HAP-1 (cell line): Measurements from ENCODE around the gene FAM200A.
"Not testable (repeated sequence)": the region's sequence is repeated elsewhere in the genome, so short reads cannot be mapped to it uniquely, and the experiment has no call there.

Experiments used
- DNase-seq, 2 experiments: peaks; one replicate each; pipeline ENCODE4 v3.0.0-alpha.2; 2016 to 2020; ENCODE audit warnings: low spot score in 2 of 2
- H3K27me3 ChIP-seq: fragments of 250-450 bp; sonication (Bioruptor Pico); 2 replicates; pipeline ENCODE4 v1.5.1; 2020; ENCODE audit warnings: low read depth, mild to moderate bottlenecking, moderate library complexity
- H3K36me3 ChIP-seq: fragments of 250-450 bp; sonication (Bioruptor Pico); replicated peaks from 2 replicates; pipeline ENCODE4 v1.5.1; 2020; ENCODE audit warnings: mild to moderate bottlenecking
- H3K4me1 ChIP-seq: fragments of 250-450 bp; sonication (Bioruptor Pico); 2 replicates; pipeline ENCODE4 v1.5.1; 2020; ENCODE audit warnings: mild to moderate bottlenecking
- H3K4me3 ChIP-seq: fragments of 250-450 bp; sonication (Bioruptor Pico); 2 replicates; pipeline ENCODE4 v1.5.1; 2020; ENCODE audit warnings: mild to moderate bottlenecking, moderate library complexity
- H3K9me3 ChIP-seq: fragments of 250-450 bp; sonication (Bioruptor Pico); 2 replicates; pipeline ENCODE4 v1.5.1; 2020; ENCODE audit warnings: mild to moderate bottlenecking, moderate library complexity
- in situ Hi-C: fragments of 300-500 bp; cut with MboI; formaldehyde crosslinking; loops from 3 replicates; pipeline ENCODE4 v1.14.3; 2020; ENCODE audit warnings: low sequenced_read_pairs, inconsistent platforms, mixed read lengths

The FAM200A gene

DNA sequence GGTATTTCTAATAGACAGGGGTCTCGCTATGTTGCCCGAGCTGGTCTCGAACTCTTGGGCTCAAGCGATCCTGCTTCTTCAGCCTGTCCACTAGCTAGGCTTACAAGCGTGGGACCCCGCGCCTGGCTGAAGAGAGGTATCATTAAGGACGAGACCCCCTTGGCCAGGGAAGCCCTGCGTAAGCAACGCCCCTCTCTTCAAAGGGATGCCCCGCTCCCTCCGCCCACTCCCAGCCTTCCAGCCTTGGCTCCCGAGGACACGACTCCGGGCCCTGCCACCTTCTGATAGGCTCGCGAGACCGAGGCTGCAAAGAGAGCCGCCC, 47.7 kb downstream of the FAM200A start:
- H3K4me1 ChIP-seq = peaks cover 12% of the 10 kb centered on the region; the same call in 1 of the 2 replicates
- H3K27me3 ChIP-seq = no peaks in the 10 kb centered on the region
- H3K36me3 ChIP-seq = no peaks in the 10 kb centered on the region; the same call in 1 of the 2 replicates
- H3K9me3 ChIP-seq = no peaks in the 10 kb centered on the region
- H3K4me3 ChIP-seq = peak overlapping the region; percentile 84
- in situ Hi-C loops = no loop called here
- DNase-seq = peak; percentile 97 to 99

DNA sequence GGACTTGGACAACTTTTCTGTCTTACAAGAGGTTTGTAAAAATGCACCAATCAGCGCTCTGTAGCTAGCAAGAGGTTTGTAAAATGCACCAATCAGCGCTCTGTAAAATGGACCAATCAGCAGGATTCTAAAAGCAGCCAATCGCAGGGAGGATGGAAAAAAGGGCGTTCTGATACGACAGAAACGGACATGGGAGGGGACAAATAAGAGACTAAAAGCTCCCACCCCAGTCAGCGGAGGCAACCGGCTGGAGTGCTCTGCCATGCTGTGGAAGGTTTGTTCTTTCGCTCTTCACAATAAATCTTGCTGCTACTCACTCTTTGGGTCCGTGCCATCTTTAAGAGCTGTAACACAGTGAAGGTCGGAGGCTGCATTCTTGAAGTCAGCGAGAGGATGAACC, 50.7 kb downstream of the FAM200A start:
- H3K9me3 ChIP-seq, H3K27me3 ChIP-seq, H3K4me3 ChIP-seq, H3K36me3 ChIP-seq, in situ Hi-C loops: not testable (repeated sequence)
- peak in 1 of 2 experiments; percentile 18 for DNase-seq
- peaks cover 15% of the 10 kb centered on the region for H3K4me1 ChIP-seq

DNA sequence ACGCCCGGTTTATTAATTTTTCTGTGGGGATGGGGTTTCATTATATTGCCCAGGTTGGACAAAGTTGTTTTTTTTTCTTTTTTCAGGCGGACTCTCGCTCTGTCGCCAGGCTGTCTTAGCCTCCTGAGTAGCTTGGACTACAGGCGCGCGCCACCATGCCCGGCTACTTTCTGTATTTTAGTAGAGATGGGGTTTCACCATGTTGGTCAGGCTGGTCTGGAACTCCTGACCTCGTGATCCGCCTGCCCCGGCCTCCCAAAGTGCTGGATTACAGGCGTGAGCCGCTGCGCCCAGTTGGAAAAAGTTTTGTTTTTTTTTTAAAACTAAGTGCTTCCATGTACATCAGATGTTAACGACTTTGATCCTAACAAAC, 51.3 kb downstream of the FAM200A start:
- Histone ChIP-seq H3K27me3 (no peaks in the 10 kb centered on the region), H3K36me3 (peaks cover 10% of the 10 kb centered on the region), H3K4me3 (peak overlapping the region; percentile 93), H3K9me3 (no peaks in the 10 kb centered on the region), H3K4me1 (peaks cover 13% of the 10 kb centered on the region; the same call in 1 of the 2 replicates)
- no peak for DNase-seq
- in situ Hi-C loops = no loop called here

DNA sequence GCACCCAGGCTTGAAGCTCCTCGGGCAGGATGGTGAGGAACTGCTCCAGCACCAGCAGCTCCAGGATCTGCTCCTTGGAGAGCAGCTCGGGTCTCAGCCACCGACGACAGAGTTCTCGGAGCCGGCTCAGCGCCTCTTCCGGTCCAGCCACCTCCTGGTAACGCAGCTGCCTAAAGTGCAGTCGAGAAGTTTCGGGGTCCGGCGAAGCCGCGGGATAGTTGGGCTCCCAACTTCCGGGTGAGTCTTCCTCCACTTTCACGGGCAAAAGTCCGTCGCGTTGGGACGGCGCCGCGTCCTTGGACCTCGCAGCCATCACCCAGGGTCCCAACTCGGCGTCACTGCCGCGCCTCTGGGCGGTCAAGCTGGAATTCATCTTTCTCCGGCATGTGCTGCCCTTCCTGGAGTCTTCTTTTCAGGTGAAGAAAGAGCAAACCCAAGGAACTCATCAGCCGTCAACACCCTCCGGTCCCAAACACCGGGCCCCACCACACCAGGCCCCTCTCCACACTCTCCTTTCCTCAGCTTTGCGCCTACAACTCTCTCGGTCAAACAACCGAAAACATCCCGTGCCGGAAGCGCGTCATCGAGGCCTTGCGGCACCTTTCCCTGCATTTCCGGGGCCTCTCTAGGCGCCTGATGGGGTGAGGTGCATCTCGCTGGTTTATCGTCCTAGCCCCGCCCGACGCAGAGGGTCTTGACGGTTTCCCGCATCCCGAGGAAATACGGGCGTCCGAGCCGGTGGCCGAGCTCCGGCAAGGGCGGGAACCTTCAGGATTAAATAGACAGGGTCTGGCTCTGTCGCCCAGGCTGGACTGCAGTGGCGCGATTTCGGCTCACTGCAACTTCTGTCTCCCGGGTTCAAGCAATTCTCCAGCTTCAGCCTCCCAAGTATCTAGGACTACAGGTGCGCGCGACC, 51.9 kb downstream of the FAM200A start, which contains the start of gene ZNF394:
Gene ZNF394, minus strand, starts transcription at position 561 of the 916 bp plus-strand sequence. Its CDS starts 188 bp downstream, at position 373.
- Histone ChIP-seq H3K27me3 (no peaks in the 10 kb centered on the region), H3K4me3 (peak within 1 kb of the TSS; percentile 93), H3K36me3 (peaks cover 17% of the 10 kb centered on the region), H3K9me3 (peaks cover 1% of the 10 kb centered on the region), H3K4me1 (peaks cover 13% of the 10 kb centered on the region; the same call in 1 of the 2 replicates)
- in situ Hi-C loops = no loop called here
- DNase-seq = peak; percentile 89 to 94

DNA sequence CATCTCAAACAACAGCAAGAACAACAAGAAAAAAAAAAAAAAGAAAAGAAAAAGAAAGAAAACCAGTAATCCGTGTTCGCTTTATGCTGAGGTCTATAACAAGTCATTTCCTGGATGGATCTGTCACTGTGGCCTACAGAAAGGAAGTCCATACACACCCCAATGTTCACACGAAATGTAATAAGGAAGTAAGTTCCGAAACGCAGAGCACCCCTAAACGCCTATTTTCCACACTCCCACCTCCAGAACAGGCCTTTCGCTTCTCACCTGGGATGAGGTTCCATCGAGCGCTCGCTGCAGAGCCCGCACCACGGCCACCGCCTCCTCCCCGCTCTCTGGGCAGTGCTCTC, 52.6 kb downstream of the FAM200A start:
- H3K36me3 ChIP-seq = peaks cover 23% of the 10 kb centered on the region
- in situ Hi-C loops = no loop called here
- H3K4me3 ChIP-seq = peak overlapping the region; percentile 93
- H3K27me3 ChIP-seq = no peaks in the 10 kb centered on the region
- H3K9me3 ChIP-seq = peaks cover 8% of the 10 kb centered on the region
- DNase-seq = no peak
- peaks cover 13% of the 10 kb centered on the region; the same call in 1 of the 2 replicates for H3K4me1 ChIP-seq

DNA sequence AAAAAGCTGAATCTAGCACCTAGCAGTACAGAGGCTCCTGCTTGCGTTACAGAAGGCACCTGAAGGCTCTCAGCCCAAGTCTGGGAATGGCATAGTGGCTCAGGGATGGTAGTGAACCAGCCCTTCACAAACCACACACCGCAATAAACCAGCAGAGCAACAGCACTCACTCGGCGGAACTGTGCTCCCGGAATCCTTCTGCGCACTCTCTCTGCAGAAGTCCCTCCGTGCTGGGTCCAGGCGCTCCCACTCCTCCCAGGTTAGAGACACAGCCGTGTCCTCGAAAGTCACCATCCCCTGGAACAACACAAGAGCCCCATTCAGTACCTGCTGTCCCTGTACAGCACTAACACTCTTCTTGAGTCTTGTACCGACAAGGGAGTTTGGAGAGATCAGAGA, 53.4 kb downstream of the FAM200A start:
- in situ Hi-C loops = no loop called here
- H3K9me3 ChIP-seq = peaks cover 9% of the 10 kb centered on the region
- H3K36me3 ChIP-seq = peaks cover 31% of the 10 kb centered on the region
- peak in 1 of 2 experiments; percentile 30 for DNase-seq
- no peaks in the 10 kb centered on the region for H3K27me3 ChIP-seq
- H3K4me3 ChIP-seq = peak overlapping the region; percentile 93
- H3K4me1 ChIP-seq = peaks cover 8% of the 10 kb centered on the region; the same call in 1 of the 2 replicates

DNA sequence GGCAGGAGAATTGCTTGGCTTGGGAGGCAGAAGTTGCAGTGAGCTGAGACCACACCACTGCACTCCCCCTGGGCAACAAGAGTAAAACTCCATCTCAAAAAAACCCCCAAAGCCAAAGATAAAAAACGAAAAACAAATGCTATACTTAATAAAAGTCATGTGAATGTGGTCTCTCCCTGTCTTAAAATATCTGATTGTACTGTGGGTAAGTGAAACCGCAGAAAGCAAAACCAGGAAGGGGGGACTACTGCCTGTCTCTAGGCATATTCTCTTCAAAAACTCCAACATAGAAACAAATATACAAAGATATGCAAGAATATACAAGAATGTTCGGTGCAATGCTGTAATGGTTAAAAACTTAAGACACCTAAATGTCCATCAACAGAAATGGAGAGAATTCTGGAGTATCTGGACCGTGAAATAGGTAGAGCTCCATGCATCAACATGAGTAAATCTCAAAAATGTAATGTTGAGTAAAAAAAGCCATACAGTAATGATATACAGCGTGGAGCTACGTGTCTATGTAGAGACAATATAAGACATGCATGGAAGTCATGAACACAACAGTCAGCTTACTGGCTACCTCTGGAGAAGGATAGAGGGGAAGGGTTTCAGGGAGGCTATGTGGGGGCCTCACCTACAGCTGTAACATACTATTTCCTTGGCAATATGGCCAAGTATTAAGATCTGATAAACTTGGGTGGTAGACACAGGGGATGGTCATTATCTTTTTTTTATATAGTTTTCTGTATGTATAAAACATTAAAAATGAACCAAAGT, 54.0 kb downstream of the FAM200A start:
- Histone ChIP-seq H3K27me3 (no peaks in the 10 kb centered on the region), H3K4me1 (peaks cover 8% of the 10 kb centered on the region; the same call in 1 of the 2 replicates), H3K4me3 (peak overlapping the region; percentile 93), H3K9me3 (peaks cover 9% of the 10 kb centered on the region), H3K36me3 (peaks cover 37% of the 10 kb centered on the region)
- in situ Hi-C loops = no loop called here
- no peak for DNase-seq
